Gastroesophageal sphincter (tissue), 4 donors: ENCODE data around the gene TMEM229B. TPM values are rescaled to one million over a fixed set of nuclear protein-coding genes. Genes with fewer than 3 reads are reported as not detected.

ENCODE experiments used
- ATAC-seq: fragments of 150-250 bp; one replicate; pipeline ENCODE4 v1.9.1; 2016; ENCODE audit warnings: mild to moderate bottlenecking, moderate library complexity
- H3K27ac ChIP-seq, 4 donors: fragments of 200-600 bp; sonication (generic) in 3 of 4; 1 replicate in 3 of 4; 2 replicates in 1 of 4; pipeline ENCODE4 v1.5.1; 2016 to 2019
- H3K27me3 ChIP-seq: fragments of 200-600 bp; sonication (generic); one replicate; pipeline ENCODE4 v1.5.1; 2019
- H3K36me3 ChIP-seq, 2 donors: fragments of 200-600 bp; sonication (generic); one replicate each; pipeline ENCODE4 v1.5.1; 2019; ENCODE audit warnings: control low read depth in 1 of 2
- H3K4me1 ChIP-seq, 3 donors: fragments of 200-600 bp; sonication (generic); 1 replicate in 2 of 3; 2 replicates in 1 of 3; pipeline ENCODE4 v1.5.1; 2016 to 2019; ENCODE audit warnings: control low read depth in 2 of 3
- H3K4me3 ChIP-seq, 2 donors: fragments of 200-600 bp; sonication (generic); one replicate each; pipeline ENCODE4 v1.5.1; 2019; ENCODE audit warnings: mild to moderate bottlenecking in 1 of 2, moderate library complexity in 1 of 2
- H3K9me3 ChIP-seq, 3 donors: fragments of 200-600 bp; sonication (generic); one replicate each; pipeline ENCODE4 v1.5.1; 2017 to 2019; ENCODE audit warnings: control low read depth in 2 of 3
- CTCF ChIP-seq, 4 experiments: fragments of 200-600 bp in 2 of 4; fragments of 450-650 bp in 2 of 4; sonication (generic) in 1 of 4; IDR thresholded peaks; one replicate each; pipeline ENCODE4 v1.5.1; 2017 to 2019; ENCODE audit warnings: antibody characterized with exemption in 4 of 4, mild to moderate bottlenecking in 2 of 4, moderate library complexity in 2 of 4
- EP300 ChIP-seq: sonication (generic); formaldehyde crosslinking; IDR thresholded peaks from one replicate; pipeline ENCODE4 v1.6.1; 2017; ENCODE audit warnings: antibody characterized with exemption, mild to moderate bottlenecking
- POLR2A ChIP-seq, 2 donors: fragments of 450-650 bp; IDR thresholded peaks; one replicate each; pipeline ENCODE4 v1.6.1; 2017; ENCODE audit warnings: antibody characterized with exemption in 2 of 2, mild to moderate bottlenecking in 2 of 2, moderate library complexity in 1 of 2
- POLR2AphosphoS5 ChIP-seq: sonication (generic); formaldehyde crosslinking; IDR thresholded peaks from one replicate; pipeline ENCODE4 v1.6.1; 2017; ENCODE audit warnings: antibody characterized with exemption
- WGBS, 2 donors: methylation state at CpG; one replicate each; pipeline ENCODE4 v1.1.5; 2018; ENCODE audit warnings: low coverage in 1 of 2; 5-methylcytosine and 5-hydroxymethylcytosine counted together
- total RNA-seq, 4 donors: library from RNA; depleted of rRNA; stranded (reverse); fragments of >200 nt; gene quantifications; one replicate each; pipeline ENCODE4 v1.1.0, GENCODE V29; 2016

Gene TMEM229B
- total RNA-seq, 4 donors from 2014 or later: 0.94 to 3.9 (median 2.5) TPM

GRCh38 chr14:67432050-67432564, 56.4 kb downstream of the TMEM229B start:
- H3K4me3 ChIP-seq: no peak overlapping the region
- TF ChIP-seq CTCF (IDR thresholded peaks at IDR 0.05) (no peak), EP300 (no peak), POLR2A (IDR thresholded peaks at IDR 0.05) (no peak), POLR2AphosphoS5 (no peak)
- ATAC-seq: no peak
- peaks cover 7% of the 10 kb centered on the region for H3K27me3 ChIP-seq
- no peaks in the 10 kb centered on the region for H3K9me3 ChIP-seq
- peak overlapping the region in 1 of 4 donors; percentile 2 for H3K27ac ChIP-seq
- WGBS, 2 donors: 28 to 37% methylated on average over 5 to 7 of the region's 7 CpGs
- H3K4me1 ChIP-seq: peaks cover 0 to 8% (median 3%) of the 10 kb centered on the region in 3 donors
- no peaks in the 10 kb centered on the region for H3K36me3 ChIP-seq

GRCh38 chr14:67429510-67430205, 58.9 kb downstream of the TMEM229B start:
- WGBS, 2 donors: 78 to 90% methylated on average over 4 to 5 of the region's 9 CpGs
- peaks cover 0 to 12% (median 3%) of the 10 kb centered on the region in 3 donors for H3K4me1 ChIP-seq
- TF ChIP-seq EP300: no peak
- no peak for TF ChIP-seq POLR2AphosphoS5
- TF ChIP-seq POLR2A (IDR thresholded peaks at IDR 0.05): no peak
- no peak for TF ChIP-seq CTCF (IDR thresholded peaks at IDR 0.05)
- peaks cover 26% of the 10 kb centered on the region for H3K27me3 ChIP-seq
- H3K4me3 ChIP-seq: no peak overlapping the region
- ATAC-seq: no peak
- no peaks in the 10 kb centered on the region for H3K36me3 ChIP-seq
- no peaks in the 10 kb centered on the region for H3K9me3 ChIP-seq
- H3K27ac ChIP-seq: no peak overlapping the region

- peaks cover 0 to 12% (median 3%) of the 10 kb centered on the region in 3 donors for H3K4me1 ChIP-seq
- H3K36me3 ChIP-seq: no peaks in the 10 kb centered on the region
- 69 to 100% methylated on average over 1 to 4 of the region's 7 CpGs for WGBS, 2 donors
- no peak for ATAC-seq
- H3K4me3 ChIP-seq: no peak overlapping the region
- H3K27me3 ChIP-seq: peaks cover 29% of the 10 kb centered on the region
- H3K27ac ChIP-seq: no peak overlapping the region
- no peak for TF ChIP-seq CTCF (IDR thresholded peaks at IDR 0.05)
- TF ChIP-seq EP300: no peak
- TF ChIP-seq POLR2AphosphoS5: no peak
- TF ChIP-seq POLR2A (IDR thresholded peaks at IDR 0.05): no peak
- H3K9me3 ChIP-seq: no peaks in the 10 kb centered on the region
These were observed 60.0 kb downstream of the TMEM229B start for GRCh38 chr14:67428501-67429031.

- TF ChIP-seq CTCF (IDR thresholded peaks at IDR 0.05) (peak; percentile 73 to 83 (median 80)), POLR2A (IDR thresholded peaks at IDR 0.05) (no peak)
- Histone ChIP-seq H3K9me3 (no peaks in the 10 kb centered on the region), H3K27ac (no peak overlapping the region), H3K4me1 (peaks cover 0 to 9% (median 3%) of the 10 kb centered on the region in 3 donors), H3K36me3 (no peaks in the 10 kb centered on the region), H3K4me3 (no peak overlapping the region), H3K27me3 (peaks cover 34% of the 10 kb centered on the region)
- WGBS, 2 donors: 31 to 53% methylated on average over 3 to 29 of the region's 30 CpGs
- ATAC-seq: peak; percentile 81
These were observed 61.4 kb downstream of the TMEM229B start for GRCh38 chr14:67426983-67427606.
